ENCODE data around the gene SEC14L1.

GRCh38 chr17:77212081-77212832 lies 71.5 kb downstream of the SEC14L1 start:
- TF ChIP-seq CTCF (conservative IDR thresholded peaks at IDR 0.05; ENCODE audit: low read depth, low read length) = no peak
- no peak for TF ChIP-seq EZH2 (IDR thresholded peaks at IDR 0.05; ENCODE audit: borderline replicate concordance, low read depth, low read length, poor library complexity, severe bottlenecking)

Data from A673 (cell line).